BLaER1 (cell line): ENCODE data around the gene OCRL.

ENCODE experiments used
- H3K27ac ChIP-seq: shearing (Covaris generic); formaldehyde crosslinking; 2 replicates; pipeline ENCODE4 v1.8.1; 2022
- H3K27me3 ChIP-seq: shearing (Covaris generic); formaldehyde crosslinking; 2 replicates; pipeline ENCODE4 v1.8.1; 2022
- H3K36me3 ChIP-seq: shearing (Covaris generic); formaldehyde crosslinking; 2 replicates; pipeline ENCODE4 v1.8.1; 2022
- H3K4me1 ChIP-seq: shearing (Covaris generic); formaldehyde crosslinking; 2 replicates; pipeline ENCODE4 v1.8.1; 2022
- H3K4me2 ChIP-seq: shearing (Covaris generic); formaldehyde crosslinking; 2 replicates; pipeline ENCODE4 v1.8.1; 2022
- H3K4me3 ChIP-seq: shearing (Covaris generic); formaldehyde crosslinking; 2 replicates; pipeline ENCODE4 v1.8.1; 2022
- H3K9ac ChIP-seq: shearing (Covaris generic); formaldehyde crosslinking; 2 replicates; pipeline ENCODE4 v1.8.1; 2022
- H3K9me3 ChIP-seq: shearing (Covaris generic); formaldehyde crosslinking; 2 replicates; pipeline ENCODE4 v1.8.1; 2022
- H4K20me1 ChIP-seq: shearing (Covaris generic); formaldehyde crosslinking; 2 replicates; pipeline ENCODE4 v1.8.1; 2022
- Cebpa-rat ChIP-seq: shearing (Covaris generic); IDR thresholded peaks from 2 replicates; pipeline ENCODE4 v1.8.1; 2022

Gene OCRL

GRCh38 chrX:129540068-129540653 lies at the start of gene OCRL:
Gene OCRL, plus strand, starts transcription at chrX:129540259. Its CDS starts 181 bp downstream, at chrX:129540440.
- Histone ChIP-seq H3K4me1 (peaks cover 5% of the 10 kb centered on the region; the same call in 1 of the 2 replicates), H3K27ac (peak within 1 kb of the TSS; percentile 67; the same call in 1 of the 2 replicates), H4K20me1 (no peaks in the 10 kb centered on the region), H3K9me3 (no peaks in the 10 kb centered on the region), H3K36me3 (no peaks in the 10 kb centered on the region), H3K4me2 (peak within 1 kb of the TSS; percentile 71), H3K27me3 (peaks cover 49% of the 10 kb centered on the region), H3K9ac (peak within 1 kb of the TSS; percentile 76), H3K4me3 (peak within 1 kb of the TSS; percentile 70)
- no peak for TF ChIP-seq Cebpa-rat

- H4K20me1 ChIP-seq, result no peaks in the 10 kb centered on the region; the same call in 1 of the 2 replicates
- H3K9ac ChIP-seq, result no peak overlapping the region
- TF ChIP-seq Cebpa-rat, result no peak
- H3K4me2 ChIP-seq, result no peak overlapping the region
- H3K27ac ChIP-seq, result no peak overlapping the region
- H3K4me1 ChIP-seq, result no peaks in the 10 kb centered on the region
- no peak overlapping the region for H3K4me3 ChIP-seq
- H3K36me3 ChIP-seq, result no peaks in the 10 kb centered on the region
- no peaks in the 10 kb centered on the region for H3K9me3 ChIP-seq
- H3K27me3 ChIP-seq, result peaks cover 74% of the 10 kb centered on the region
These were observed 49.7 kb upstream of the OCRL start for GRCh38 chrX:129490330-129490729.

- H3K27ac ChIP-seq, result no peak overlapping the region
- no peaks in the 10 kb centered on the region for H3K36me3 ChIP-seq
- no peaks in the 10 kb centered on the region for H3K9me3 ChIP-seq
- H3K27me3 ChIP-seq, result peaks cover 77% of the 10 kb centered on the region
- TF ChIP-seq Cebpa-rat, result no peak
- no peaks in the 10 kb centered on the region; the same call in 1 of the 2 replicates for H4K20me1 ChIP-seq
- H3K4me1 ChIP-seq, result no peaks in the 10 kb centered on the region
- no peak overlapping the region for H3K9ac ChIP-seq
- H3K4me2 ChIP-seq, result no peak overlapping the region
- H3K4me3 ChIP-seq, result no peak overlapping the region
These were observed 46.4 kb upstream of the OCRL start for GRCh38 chrX:129493643-129494042.

- no peaks in the 10 kb centered on the region for H3K36me3 ChIP-seq
- no peak overlapping the region for H3K27ac ChIP-seq
These were observed 45.2 kb upstream of the OCRL start for GRCh38 chrX:129494887-129495286.

GRCh38 chrX:129495900-129496299 lies 44.2 kb upstream of the OCRL start:
- no peak overlapping the region for H3K9ac ChIP-seq
- no peak overlapping the region for H3K4me3 ChIP-seq
- no peaks in the 10 kb centered on the region for H3K4me1 ChIP-seq
- no peak overlapping the region for H3K4me2 ChIP-seq
- H3K9me3 ChIP-seq, result no peaks in the 10 kb centered on the region
- no peak overlapping the region for H3K27ac ChIP-seq
- no peaks in the 10 kb centered on the region for H3K36me3 ChIP-seq
- H4K20me1 ChIP-seq, result no peaks in the 10 kb centered on the region; the same call in 1 of the 2 replicates
- no peak for TF ChIP-seq Cebpa-rat
- H3K27me3 ChIP-seq, result peaks cover 70% of the 10 kb centered on the region

More at GRCh38 chrX:129494887-129495286, 45.2 kb upstream of the OCRL start:
- Histone ChIP-seq H3K27me3 (peaks cover 74% of the 10 kb centered on the region), H3K4me1 (no peaks in the 10 kb centered on the region), H3K4me2 (no peak overlapping the region), H3K9me3 (no peaks in the 10 kb centered on the region), H3K4me3 (no peak overlapping the region), H3K9ac (no peak overlapping the region), H4K20me1 (no peaks in the 10 kb centered on the region; the same call in 1 of the 2 replicates)
- TF ChIP-seq Cebpa-rat, result no peak

- Histone ChIP-seq H3K4me3 (no peak overlapping the region), H3K36me3 (no peaks in the 10 kb centered on the region), H3K9ac (no peak overlapping the region), H3K27me3 (peaks cover 69% of the 10 kb centered on the region), H3K4me1 (no peaks in the 10 kb centered on the region), H4K20me1 (no peaks in the 10 kb centered on the region; the same call in 1 of the 2 replicates), H3K27ac (no peak overlapping the region), H3K9me3 (no peaks in the 10 kb centered on the region), H3K4me2 (no peak overlapping the region)
- no peak for TF ChIP-seq Cebpa-rat
These were observed 43.4 kb upstream of the OCRL start for GRCh38 chrX:129496625-129497024.

- H3K4me1 ChIP-seq, result no peaks in the 10 kb centered on the region
These were observed 42.8 kb upstream of the OCRL start for GRCh38 chrX:129497146-129497843.

GRCh38 chrX:129510331-129510730 lies 29.7 kb upstream of the OCRL start:
- no peak for TF ChIP-seq Cebpa-rat

More at GRCh38 chrX:129497146-129497843, 42.8 kb upstream of the OCRL start:
- Histone ChIP-seq H3K27ac (no peak overlapping the region), H3K27me3 (peaks cover 72% of the 10 kb centered on the region), H3K4me2 (no peak overlapping the region), H4K20me1 (no peaks in the 10 kb centered on the region; the same call in 1 of the 2 replicates), H3K36me3 (no peaks in the 10 kb centered on the region), H3K9ac (no peak overlapping the region), H3K9me3 (no peaks in the 10 kb centered on the region), H3K4me3 (no peak overlapping the region)
- TF ChIP-seq Cebpa-rat, result no peak

GRCh38 chrX:129511689-129512088 lies 28.4 kb upstream of the OCRL start:
- no peaks in the 10 kb centered on the region for H3K36me3 ChIP-seq
- no peak overlapping the region for H3K27ac ChIP-seq
- H3K9ac ChIP-seq, result no peak overlapping the region
- peaks cover 66% of the 10 kb centered on the region for H3K27me3 ChIP-seq
- H3K4me3 ChIP-seq, result no peak overlapping the region
- TF ChIP-seq Cebpa-rat, result no peak
- no peak overlapping the region for H3K4me2 ChIP-seq
- H3K9me3 ChIP-seq, result no peaks in the 10 kb centered on the region
- no peaks in the 10 kb centered on the region for H3K4me1 ChIP-seq
- H4K20me1 ChIP-seq, result no peaks in the 10 kb centered on the region

More at GRCh38 chrX:129510331-129510730, 29.7 kb upstream of the OCRL start:
- H3K4me2 ChIP-seq, result no peak overlapping the region
- H3K4me3 ChIP-seq, result no peak overlapping the region
- H3K4me1 ChIP-seq, result no peaks in the 10 kb centered on the region
- no peaks in the 10 kb centered on the region for H3K9me3 ChIP-seq
- no peaks in the 10 kb centered on the region for H3K36me3 ChIP-seq
- H3K9ac ChIP-seq, result no peak overlapping the region
- H3K27me3 ChIP-seq, result peaks cover 63% of the 10 kb centered on the region
- H4K20me1 ChIP-seq, result no peaks in the 10 kb centered on the region
- H3K27ac ChIP-seq, result no peak overlapping the region

GRCh38 chrX:129512409-129512808 lies 27.6 kb upstream of the OCRL start:
- H4K20me1 ChIP-seq, result no peaks in the 10 kb centered on the region
- H3K9me3 ChIP-seq, result no peaks in the 10 kb centered on the region
- H3K36me3 ChIP-seq, result no peaks in the 10 kb centered on the region
- H3K4me1 ChIP-seq, result no peaks in the 10 kb centered on the region
- peaks cover 62% of the 10 kb centered on the region for H3K27me3 ChIP-seq
- no peak overlapping the region for H3K4me2 ChIP-seq
- H3K27ac ChIP-seq, result no peak overlapping the region
- no peak overlapping the region for H3K4me3 ChIP-seq
- H3K9ac ChIP-seq, result no peak overlapping the region
- no peak for TF ChIP-seq Cebpa-rat
